KG1 (cell line): ENCODE measurements around the gene PELI2.

Experiments
- DNase-seq: peaks from one replicate; lab custom pipeline; 2025; lab: John Stamatoyannopoulos, UW

Gene PELI2, protein sequence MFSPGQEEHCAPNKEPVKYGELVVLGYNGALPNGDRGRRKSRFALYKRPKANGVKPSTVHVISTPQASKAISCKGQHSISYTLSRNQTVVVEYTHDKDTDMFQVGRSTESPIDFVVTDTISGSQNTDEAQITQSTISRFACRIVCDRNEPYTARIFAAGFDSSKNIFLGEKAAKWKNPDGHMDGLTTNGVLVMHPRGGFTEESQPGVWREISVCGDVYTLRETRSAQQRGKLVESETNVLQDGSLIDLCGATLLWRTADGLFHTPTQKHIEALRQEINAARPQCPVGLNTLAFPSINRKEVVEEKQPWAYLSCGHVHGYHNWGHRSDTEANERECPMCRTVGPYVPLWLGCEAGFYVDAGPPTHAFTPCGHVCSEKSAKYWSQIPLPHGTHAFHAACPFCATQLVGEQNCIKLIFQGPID

GRCh38 chr14:56117765-56118610, at the start of gene PELI2:
Gene PELI2, plus strand, starts transcription at chr14:56118411. Its CDS starts 250 bp downstream, at chr14:56118661.
- DNase-seq: no peak

- DNase-seq: no peak
Observed at GRCh38 chr14:56073799-56074198, 44.4 kb upstream of the PELI2 start.

- DNase-seq: no peak
Observed at GRCh38 chr14:56075301-56075700, 42.9 kb upstream of the PELI2 start.

DNA sequence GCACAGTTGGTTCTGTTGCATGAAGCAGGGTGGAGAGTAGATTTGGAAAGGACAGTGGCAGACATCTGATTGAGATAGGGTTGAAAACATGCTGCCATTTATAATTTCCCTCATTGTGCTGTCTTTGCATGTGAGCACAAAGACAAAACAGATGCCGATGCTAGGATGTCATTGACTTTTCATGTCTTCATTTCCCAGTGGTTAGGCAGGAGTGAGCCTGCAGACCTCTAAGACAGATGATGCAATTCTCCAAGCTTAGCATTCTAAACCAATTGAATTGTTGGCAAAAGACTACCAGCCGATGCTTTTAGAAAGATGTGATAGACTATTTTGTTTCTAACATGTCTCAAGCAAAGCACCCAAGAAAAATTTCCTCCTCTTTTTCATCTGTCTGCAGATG, 37.1 kb upstream of the PELI2 start:
- DNase-seq: no peak

- DNase-seq: no peak
Observed at GRCh38 chr14:56082880-56083279, 35.3 kb upstream of the PELI2 start.

- DNase-seq: no peak
Observed at GRCh38 chr14:56085471-56085870, 32.7 kb upstream of the PELI2 start.

DNA sequence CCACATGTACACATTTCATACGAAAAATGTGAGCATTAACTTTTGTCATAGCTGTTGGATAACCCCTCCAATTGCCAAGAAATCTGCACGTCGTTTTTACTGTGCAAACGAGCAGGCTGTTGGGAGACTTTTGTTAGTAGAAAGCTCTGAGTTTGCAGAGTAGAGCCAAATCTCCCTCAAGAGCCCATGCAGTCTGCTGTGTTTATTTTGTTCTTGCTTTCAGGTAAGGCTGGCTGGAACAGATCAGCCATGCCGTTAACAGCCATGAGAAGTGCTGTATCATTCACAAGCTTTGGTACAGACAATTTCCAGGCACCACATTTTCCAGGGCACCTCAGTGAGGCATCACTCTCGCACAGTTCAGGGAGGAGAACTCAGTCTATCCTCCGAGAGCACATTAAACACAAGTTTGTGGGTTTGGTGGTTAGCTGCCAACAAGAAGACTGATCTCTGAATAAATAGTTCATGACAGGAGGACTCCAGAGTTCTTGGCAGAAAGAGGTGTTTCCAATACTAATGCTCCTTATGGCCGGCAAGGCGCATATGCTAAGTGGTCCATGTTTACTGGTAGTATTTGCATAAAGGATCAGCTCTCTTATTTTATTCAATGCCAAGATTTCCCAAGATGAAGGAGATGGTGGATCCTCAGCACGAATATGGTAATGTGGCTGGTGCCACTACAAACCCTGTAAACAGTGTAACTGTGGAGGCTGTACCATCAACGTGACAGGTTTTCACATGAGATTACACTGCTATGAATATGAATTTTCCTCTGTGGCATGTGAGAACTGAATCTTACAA, 30.3 kb upstream of the PELI2 start:
- DNase-seq: no peak

DNA sequence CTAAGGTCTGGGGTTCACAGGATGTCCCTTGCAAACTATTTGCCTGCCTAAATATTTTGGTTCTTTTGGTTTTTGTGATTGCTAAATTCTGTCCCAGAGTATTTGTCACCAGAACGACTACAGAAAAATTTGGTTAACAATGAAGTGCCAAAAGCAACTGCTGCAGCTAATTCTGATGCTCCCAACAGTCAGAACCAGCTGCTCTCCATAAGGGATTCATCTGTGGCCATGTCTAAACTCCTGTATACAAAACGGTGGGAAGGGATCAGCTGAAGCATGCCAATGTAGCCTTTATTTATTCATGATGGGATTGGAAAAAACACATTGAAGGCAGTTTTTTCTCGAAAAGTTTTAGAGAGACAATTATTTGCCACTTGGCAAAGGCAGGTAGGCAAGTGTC, 29.3 kb upstream of the PELI2 start:
- no peak for DNase-seq

GRCh38 chr14:56092763-56093162, 25.4 kb upstream of the PELI2 start:
- no peak for DNase-seq

GRCh38 chr14:56094076-56094475, 24.1 kb upstream of the PELI2 start:
- DNase-seq: no peak

GRCh38 chr14:56098021-56098420, 20.2 kb upstream of the PELI2 start:
- DNase-seq: no peak

DNA sequence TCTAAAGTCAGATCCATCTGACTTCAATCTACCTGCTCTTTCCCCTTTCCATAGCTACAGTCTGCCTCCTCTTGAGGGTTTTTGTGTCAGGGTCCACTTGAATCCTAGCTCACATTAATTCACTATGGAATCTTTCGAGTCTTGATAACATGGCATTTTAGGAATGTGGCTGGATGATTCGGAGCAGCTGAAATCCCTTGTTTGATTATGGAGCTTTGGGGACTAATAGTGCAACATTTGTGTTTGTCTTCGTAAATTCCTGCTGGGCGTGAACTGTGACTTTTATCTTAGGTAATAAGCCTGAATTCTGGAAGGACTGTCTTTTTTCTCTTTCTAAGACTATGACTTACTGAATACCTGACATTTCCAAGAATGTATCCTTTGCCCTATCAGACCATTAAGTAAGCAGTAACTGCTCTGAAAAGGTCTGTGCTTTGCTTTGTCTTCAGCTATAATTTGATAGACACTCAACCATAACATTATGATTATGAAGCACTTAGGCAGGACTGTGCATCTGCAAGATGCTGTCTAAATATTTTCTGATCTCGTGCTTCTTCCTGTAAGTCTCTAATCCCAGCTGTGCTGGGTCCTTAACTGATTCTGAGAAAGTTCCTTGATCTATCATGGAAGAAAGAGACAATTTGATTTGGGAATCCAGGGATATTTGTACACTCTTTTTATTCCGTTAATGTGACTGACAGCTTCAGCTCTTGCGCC, 19.0 kb upstream of the PELI2 start:
- DNase-seq: no peak

- no peak for DNase-seq
Observed at GRCh38 chr14:56100556-56100955, 17.7 kb upstream of the PELI2 start.

- no peak for DNase-seq
Observed at GRCh38 chr14:56102941-56103340, 15.3 kb upstream of the PELI2 start.

- DNase-seq: no peak
Observed at GRCh38 chr14:56107615-56108014, 10.6 kb upstream of the PELI2 start.

- no peak for DNase-seq
Observed at GRCh38 chr14:56108057-56108456, 10.2 kb upstream of the PELI2 start.

DNA sequence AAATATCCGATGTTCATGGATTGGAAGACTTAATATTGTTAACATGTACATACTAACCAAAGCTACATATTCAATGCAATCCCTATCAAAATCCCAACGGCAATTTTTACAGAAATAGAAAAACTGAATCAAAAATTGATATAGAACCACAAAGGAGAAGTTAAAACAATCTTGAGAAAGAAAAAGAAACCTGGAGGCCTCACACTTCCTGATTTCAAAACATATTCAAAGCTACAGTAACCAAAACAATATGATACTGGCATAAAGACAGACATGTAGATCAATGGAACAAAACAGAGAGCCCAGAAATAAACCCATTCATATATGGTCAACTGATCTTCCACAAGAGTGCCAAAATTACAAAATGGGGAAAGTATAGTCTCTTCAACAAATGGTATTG, 5.4 kb upstream of the PELI2 start:
- DNase-seq: no peak

DNA sequence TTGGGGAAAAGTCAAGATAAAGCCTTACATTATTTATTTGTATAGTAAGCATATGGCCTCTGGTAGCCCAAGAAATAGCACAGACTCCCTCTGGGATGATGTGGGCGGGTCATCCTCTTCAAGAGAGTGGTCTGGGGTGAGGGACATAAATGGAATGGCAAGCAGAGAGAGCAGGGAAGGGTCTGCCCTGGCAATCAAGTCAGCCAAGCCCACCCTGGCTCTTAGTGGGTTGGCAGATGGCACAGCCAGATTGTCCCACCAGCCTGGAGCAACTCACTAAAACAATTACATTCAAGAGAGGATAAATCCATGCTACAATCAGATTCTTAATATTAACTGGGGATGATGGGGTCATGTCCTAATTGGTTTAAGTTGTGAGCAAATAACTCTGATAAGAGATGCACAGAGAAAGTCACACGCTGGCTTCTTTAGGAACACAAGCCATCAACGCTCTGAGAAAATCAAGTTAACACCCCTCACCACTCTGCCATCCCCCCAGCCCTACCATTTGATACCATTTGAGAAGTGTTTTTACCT, 2.8 kb upstream of the PELI2 start:
- no peak for DNase-seq

DNA sequence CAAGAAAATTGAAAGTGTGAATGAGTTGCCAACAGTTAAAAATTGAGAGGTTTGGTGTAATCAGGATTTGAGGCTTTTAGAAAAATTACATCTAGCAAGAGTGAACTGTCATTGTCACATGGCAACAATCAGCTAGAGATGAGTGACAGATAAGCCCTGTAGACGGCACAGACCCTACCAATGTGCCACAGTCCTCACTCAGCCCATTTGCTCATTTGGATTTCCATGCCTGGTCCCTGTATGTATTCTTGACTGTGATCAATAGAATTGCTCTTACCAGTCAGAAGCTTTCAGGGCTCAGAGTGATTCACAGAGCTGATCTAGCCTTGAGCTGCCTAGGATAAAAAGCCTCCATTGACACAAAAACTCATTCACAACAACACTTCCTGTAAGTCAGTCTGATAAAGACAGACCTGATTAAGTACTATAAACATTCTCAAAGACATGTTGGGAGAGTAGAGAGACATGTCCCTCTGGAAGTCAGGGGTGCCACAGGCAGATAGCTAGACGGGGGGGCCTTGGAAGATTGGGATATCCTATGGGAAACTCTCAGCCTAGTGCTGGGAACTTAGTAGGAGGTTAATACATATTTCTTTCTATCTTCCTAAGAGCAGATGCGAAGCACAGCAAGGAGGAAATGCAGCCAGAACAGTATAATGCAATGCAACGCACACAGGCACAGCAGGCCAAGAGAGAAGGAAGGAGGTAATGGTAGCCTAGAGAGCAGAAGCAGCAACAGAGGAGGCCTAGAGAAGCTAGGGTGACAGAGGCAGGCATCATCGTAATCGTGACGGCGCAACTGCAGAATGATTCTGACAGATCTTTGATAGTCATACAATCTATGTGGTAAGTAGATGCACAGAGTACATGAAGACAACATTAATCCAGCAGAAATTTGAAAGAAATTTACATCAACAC, 2.0 kb upstream of the PELI2 start:
- no peak for DNase-seq

DNA sequence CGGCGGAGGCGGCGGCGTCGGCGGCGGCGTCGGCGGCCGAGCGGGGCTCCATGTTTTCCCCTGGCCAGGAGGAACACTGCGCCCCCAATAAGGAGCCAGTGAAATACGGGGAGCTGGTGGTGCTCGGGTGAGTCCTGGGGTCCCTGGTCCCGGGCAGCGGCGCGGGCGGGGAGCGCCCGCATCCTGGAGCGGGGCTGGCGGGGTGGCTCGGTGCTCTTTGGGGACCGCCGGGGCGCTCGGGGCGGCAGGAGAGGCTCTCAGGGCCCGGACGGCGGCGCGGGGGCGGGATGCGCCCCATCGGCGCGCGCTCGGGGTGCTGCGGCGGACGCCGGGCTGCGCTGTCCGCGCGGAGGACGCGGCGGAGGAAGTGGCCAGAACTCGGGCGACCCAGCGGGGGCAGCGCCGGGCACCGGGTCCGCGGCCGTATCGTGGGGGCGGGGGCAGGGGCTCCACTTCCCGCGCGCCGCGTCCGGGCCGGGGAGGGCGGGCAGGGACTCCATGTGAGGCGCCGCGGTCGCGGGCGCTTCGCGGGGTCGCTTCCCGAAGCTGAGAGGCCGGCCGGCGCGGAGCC, 485 bp downstream of the PELI2 start:
- no peak for DNase-seq
